ENCODE measurements around the gene TUBG2. TPM values are rescaled to one million over a fixed set of nuclear protein-coding genes. Genes with fewer than 3 reads are reported as not detected.
A peak's percentile ranks its signal among the peaks of the same experiment; 100 is the strongest.

Gene TUBG2
- total RNA-seq, 1 donor from 2014 or later = 8.2 TPM

GRCh38 chr17:42675965-42676423, 16.9 kb downstream of the TUBG2 start:
- FAIRE-seq = no peak

GRCh38 chr17:42676424-42677011, 17.4 kb downstream of the TUBG2 start, which contains the start of gene PLEKHH3:
PLEKHH3 (minus strand) TSS chr17:42676994; CDS start chr17:42676563, 431 bp downstream.
- FAIRE-seq = no peak
- DNase-seq (ENCODE audit: low spot score in 2 of 2) = no peak

More at GRCh38 chr17:42675965-42676423, 16.9 kb downstream of the TUBG2 start:
- peak in 1 of 2 donors; percentile 67 for DNase-seq (ENCODE audit: low spot score in 2 of 2)

GRCh38 chr17:42677012-42677857, 18.2 kb downstream of the TUBG2 start:
- peak; percentile 99 to 100 for DNase-seq (ENCODE audit: low spot score in 2 of 2)
- no peak for FAIRE-seq

- DNase-seq (ENCODE audit: low spot score in 2 of 2) (peak; percentile 88 to 93), FAIRE-seq (no peak)
These were observed 19.1 kb downstream of the TUBG2 start for GRCh38 chr17:42677921-42678781.

GRCh38 chr17:42678951-42679491, 19.9 kb downstream of the TUBG2 start:
- no peak for DNase-seq (ENCODE audit: low spot score in 2 of 2)
- FAIRE-seq = no peak

- DNase-seq (ENCODE audit: low spot score in 2 of 2) (peak; percentile 80 to 85), FAIRE-seq (no peak)
These were observed 20.6 kb downstream of the TUBG2 start for GRCh38 chr17:42679492-42680330.

GRCh38 chr17:42680331-42680808, 21.3 kb downstream of the TUBG2 start:
- FAIRE-seq (no peak), DNase-seq (ENCODE audit: low spot score in 2 of 2) (no peak)

- no peak for FAIRE-seq
These were observed 23.1 kb downstream of the TUBG2 start, which contains the start of gene CNTNAP1 for GRCh38 chr17:42681976-42682721. CNTNAP1 (plus strand) TSS chr17:42682531; CDS start chr17:42682830, 299 bp downstream.

GRCh38 chr17:42682722-42683403, 23.8 kb downstream of the TUBG2 start:
- no peak for FAIRE-seq
- DNase-seq (ENCODE audit: low spot score in 2 of 2) = peak in 1 of 2 donors; percentile 58

More at GRCh38 chr17:42681976-42682721, 23.1 kb downstream of the TUBG2 start, which contains the start of gene CNTNAP1:
- DNase-seq (ENCODE audit: low spot score in 2 of 2) = peak; percentile 69 to 75

GRCh38 chr17:42683407-42684034, 24.4 kb downstream of the TUBG2 start:
- FAIRE-seq (no peak), DNase-seq (ENCODE audit: low spot score in 2 of 2) (peak in 1 of 2 donors; percentile 39)

GRCh38 chr17:42684929-42685556, 26.0 kb downstream of the TUBG2 start:
- FAIRE-seq (no peak), DNase-seq (ENCODE audit: low spot score in 2 of 2) (no peak)

GRCh38 chr17:42685831-42686230, 26.7 kb downstream of the TUBG2 start:
- DNase-seq (ENCODE audit: low spot score in 2 of 2) (no peak), FAIRE-seq (no peak)

GRCh38 chr17:42686520-42687128, 27.5 kb downstream of the TUBG2 start:
- DNase-seq (ENCODE audit: low spot score in 2 of 2) (no peak), FAIRE-seq (no peak)

- FAIRE-seq = no peak
- no peak for DNase-seq (ENCODE audit: low spot score in 2 of 2)
These were observed 28.7 kb downstream of the TUBG2 start for GRCh38 chr17:42687707-42688320.

- DNase-seq (ENCODE audit: low spot score in 2 of 2) = no peak
These were observed 31.5 kb downstream of the TUBG2 start for GRCh38 chr17:42690596-42690995.

GRCh38 chr17:42691021-42691545, 32.0 kb downstream of the TUBG2 start:
- DNase-seq (ENCODE audit: low spot score in 2 of 2) (peak in 1 of 2 donors; percentile 20), FAIRE-seq (no peak)

More at GRCh38 chr17:42690596-42690995, 31.5 kb downstream of the TUBG2 start:
- FAIRE-seq = no peak
